Activated CD8-positive, alpha-beta memory T cell treated with anti-CD3 and anti-CD28 coated beads for 48 hours (primary cell): ENCODE measurements around the gene CFAP43.

Experiments used
- DNase-seq, 3 experiments: peaks; one replicate each; pipeline ENCODE4 v3.0.0-alpha.2; 2020; ENCODE audit warnings: low read depth in 2 of 3, low spot score in 2 of 3

The CFAP43 gene

GRCh38 chr10:104099941-104100340 lies 132.2 kb downstream of the CFAP43 start:
- DNase-seq, result no peak

GRCh38 chr10:104099269-104099668 lies 132.9 kb downstream of the CFAP43 start:
- no peak for DNase-seq

GRCh38 chr10:104098358-104098925 lies 133.7 kb downstream of the CFAP43 start:
- no peak for DNase-seq

GRCh38 chr10:104096692-104097091 lies 135.5 kb downstream of the CFAP43 start:
- DNase-seq, result no peak

GRCh38 chr10:104092749-104093148 lies 139.4 kb downstream of the CFAP43 start:
- no peak for DNase-seq

- DNase-seq, result no peak
These were observed 141.6 kb downstream of the CFAP43 start for GRCh38 chr10:104090611-104091010.

GRCh38 chr10:104089621-104090020 lies 142.5 kb downstream of the CFAP43 start:
- DNase-seq, result no peak

- no peak for DNase-seq
These were observed 143.9 kb downstream of the CFAP43 start for GRCh38 chr10:104088239-104088638.

GRCh38 chr10:104085801-104086400 lies 146.3 kb downstream of the CFAP43 start, which contains the start of gene COL17A1:
COL17A1 (minus strand) TSS chr10:104085880; CDS start chr10:104080673, 5,207 bp downstream.
- DNase-seq, result no peak

- no peak for DNase-seq
These were observed 147.6 kb downstream of the CFAP43 start for GRCh38 chr10:104084482-104085142.

GRCh38 chr10:104081998-104082397 lies 150.2 kb downstream of the CFAP43 start:
- no peak for DNase-seq

- no peak for DNase-seq
These were observed 151.4 kb downstream of the CFAP43 start for GRCh38 chr10:104080762-104081161.
